SHP77 (cell line): ENCODE results near the gene ZNF254.
"Not testable (repeated sequence)": the region's sequence is repeated elsewhere in the genome, so short reads cannot be mapped to it uniquely, and the experiment has no call there.

Source experiments
- DNase-seq, 2 experiments: peaks; one replicate each; lab custom pipeline; 2025; lab: John Stamatoyannopoulos, UW

The ZNF254 gene

DNA sequence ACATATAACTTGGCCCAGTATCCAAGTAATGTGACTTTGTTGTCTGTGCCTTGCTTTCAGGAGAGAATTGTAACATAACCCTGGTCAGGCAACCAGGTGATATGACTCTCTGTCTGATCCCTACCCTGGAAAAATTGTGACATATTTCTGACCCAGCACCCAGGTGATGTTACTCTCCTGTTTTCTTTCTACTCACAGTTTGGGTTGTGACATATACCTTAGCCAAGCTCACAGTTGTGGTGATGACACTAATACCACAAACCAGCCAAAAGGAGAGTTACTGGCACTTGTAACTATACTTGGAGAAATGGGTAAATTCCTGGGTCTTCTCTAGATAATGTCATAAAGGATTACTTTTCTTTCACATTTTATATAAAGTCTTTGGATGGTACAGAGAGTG is 14.3 kb upstream of the ZNF254 start:
- no peak for DNase-seq

DNA sequence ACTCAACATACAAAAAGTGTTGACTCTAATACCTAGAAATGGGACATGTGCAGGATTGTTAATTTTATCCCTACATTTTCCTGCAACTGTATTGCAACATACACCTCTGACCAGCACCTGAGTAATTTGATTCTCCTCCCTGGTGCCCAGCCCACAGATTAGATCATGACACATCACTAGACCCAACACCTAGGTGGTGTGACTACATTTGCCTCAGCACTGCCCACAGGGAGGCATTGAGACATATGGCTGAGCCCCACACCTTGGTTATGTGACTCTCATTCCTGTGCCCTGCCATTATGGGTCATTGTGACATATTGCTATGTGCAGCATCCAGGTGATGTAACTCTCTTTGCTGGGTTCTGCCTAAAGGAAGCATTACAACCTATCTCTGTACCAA is 13.2 kb upstream of the ZNF254 start:
- no peak for DNase-seq

DNA sequence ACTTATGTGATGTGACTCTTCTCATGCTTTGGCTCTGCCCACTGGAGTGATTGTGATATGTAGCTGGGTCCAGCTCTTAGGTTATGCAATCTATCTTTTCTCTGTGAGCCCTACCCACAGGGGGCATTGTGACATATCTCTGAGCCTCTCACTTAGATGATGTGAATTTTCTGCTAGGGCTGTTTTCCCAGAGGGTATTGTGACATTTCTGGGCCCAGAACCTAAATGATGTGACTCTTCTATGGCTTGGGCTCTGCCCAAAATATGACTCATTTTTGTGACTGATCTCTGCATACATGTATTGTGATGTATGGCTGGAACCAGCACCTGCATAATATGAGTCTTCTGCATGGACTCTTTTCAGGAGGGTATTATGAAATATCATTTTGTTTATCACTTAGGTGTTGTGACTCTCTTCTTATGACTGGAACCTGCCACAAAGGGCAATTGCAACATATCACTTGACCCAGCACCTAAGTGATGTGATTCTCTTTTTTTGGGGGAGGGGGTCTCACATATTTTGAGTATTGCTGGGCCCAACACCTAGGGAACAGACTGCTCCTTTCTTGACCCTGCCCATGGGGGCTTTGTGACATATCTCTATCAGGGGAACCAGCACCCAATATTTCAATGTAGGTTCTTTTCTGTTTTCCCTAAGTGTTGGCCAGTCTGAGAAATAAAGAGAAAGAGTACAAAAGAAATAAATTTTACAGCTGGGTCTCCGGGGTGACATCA is 12.1 kb upstream of the ZNF254 start:
- DNase-seq: no peak

DNA sequence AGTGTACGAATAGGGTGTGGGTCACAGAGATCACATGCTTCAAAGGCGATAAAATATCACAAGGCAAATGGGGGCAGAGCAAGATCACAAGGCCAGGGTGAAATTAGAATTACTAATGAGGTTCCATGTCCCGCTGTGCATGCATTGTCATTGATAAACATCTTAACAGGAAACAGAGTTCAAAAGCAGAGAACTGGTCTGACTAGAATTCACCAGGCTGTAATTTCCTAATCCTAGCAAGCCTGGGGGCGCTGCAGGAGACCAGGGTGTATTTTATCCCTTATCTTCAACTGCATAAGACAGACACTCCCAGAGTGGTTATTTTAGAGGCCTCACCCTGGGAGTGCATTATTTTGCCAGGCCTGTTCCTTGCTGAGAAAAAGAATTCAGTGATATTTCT is 11.5 kb upstream of the ZNF254 start:
- not testable (repeated sequence) for DNase-seq

DNA sequence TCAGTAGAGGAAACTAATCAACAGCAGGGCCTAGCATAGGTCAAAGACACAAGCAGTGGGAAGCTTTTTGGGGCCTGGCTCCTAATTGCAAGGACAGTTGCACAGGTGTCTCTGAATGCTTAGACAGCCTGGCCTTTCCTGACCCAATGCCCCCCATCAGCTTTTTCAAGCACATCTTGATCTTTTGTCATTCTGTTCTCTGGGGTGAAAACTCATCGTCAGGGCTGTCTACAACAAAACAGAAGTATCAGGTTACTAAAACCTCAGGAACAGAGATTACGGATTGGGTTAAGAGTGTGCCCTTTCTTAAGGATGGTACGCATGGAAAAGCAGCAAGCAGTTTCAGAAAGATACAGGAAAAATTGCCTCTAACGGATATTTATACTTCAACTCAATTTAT is 8.3 kb upstream of the ZNF254 start:
- DNase-seq: no peak

DNA sequence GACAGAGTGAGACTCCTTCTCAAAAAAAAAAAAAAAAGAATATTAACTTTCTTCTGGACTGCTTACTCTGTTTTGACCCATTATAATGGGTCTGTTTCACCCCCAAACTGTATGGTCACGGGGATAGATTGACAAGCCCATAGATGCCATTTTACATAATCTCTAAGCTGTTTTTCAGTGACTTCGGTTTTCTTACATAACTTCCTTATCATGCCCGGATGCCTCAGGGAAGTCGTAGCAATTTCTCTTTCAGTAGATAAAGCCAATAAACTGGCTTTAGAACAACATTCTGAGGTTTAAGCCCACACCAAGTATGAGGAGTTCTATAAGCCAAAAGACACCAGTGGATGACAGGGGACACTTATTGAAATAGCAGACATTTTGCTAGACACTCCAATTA is 5.9 kb upstream of the ZNF254 start:
- no peak for DNase-seq

DNA sequence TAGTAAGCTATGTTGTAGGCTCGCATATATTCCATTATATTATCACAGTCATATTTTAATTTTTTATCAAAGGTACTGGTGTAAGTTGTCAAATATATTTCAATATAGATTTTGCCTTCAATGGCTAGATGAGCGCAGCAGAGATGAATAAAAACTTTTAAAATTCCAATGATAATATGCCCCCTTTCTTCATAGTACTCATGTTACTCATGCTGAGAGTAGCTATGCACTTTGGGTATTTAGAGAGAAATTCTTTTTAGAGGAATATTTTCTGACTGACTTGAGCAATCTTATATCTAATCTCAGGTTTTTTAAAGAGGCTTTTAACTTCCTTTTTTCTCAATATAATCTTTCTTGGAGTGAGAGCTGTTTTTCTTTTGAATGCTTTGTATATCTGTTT is 11.4 kb downstream of the ZNF254 start:
- DNase-seq: no peak

DNA sequence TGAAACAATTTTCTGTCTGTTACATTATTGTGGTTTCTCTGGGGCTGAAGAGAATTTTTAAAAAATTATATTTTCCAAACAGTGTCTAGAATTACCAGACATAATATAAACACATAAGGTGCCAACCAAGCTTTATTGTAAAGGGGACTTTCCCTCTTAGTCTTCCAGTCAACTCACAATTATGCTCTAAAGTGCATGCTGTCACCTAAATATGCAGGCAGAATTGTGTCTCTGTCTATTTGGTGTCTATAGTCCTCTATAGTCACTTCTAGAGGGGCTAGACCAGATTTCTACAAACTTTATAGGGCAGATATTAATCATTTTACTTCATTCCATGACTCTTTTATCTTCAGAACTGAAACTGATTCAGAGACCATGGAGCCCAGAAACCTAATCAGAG is 12.8 kb downstream of the ZNF254 start:
- DNase-seq: no peak

DNA sequence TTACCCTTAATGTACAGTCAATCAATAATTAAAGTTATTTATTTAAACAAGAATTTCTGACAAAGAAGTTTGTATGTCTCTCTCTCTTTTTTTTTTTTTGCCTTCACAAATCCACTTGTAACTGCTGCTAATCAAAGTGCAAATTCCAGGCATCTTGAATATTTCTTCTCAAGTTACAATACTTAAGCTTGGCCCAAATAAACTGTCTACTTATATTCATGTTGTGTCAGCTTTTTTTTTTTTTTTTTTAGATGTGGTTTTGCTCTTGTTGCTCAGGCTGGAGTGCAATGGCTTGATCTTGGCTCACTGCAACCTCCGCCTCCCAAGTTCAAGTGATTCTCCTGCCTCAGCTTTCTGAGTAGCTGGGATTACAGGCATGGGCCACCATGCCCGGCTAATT is 13.6 kb downstream of the ZNF254 start:
- DNase-seq: not testable (repeated sequence)

DNA sequence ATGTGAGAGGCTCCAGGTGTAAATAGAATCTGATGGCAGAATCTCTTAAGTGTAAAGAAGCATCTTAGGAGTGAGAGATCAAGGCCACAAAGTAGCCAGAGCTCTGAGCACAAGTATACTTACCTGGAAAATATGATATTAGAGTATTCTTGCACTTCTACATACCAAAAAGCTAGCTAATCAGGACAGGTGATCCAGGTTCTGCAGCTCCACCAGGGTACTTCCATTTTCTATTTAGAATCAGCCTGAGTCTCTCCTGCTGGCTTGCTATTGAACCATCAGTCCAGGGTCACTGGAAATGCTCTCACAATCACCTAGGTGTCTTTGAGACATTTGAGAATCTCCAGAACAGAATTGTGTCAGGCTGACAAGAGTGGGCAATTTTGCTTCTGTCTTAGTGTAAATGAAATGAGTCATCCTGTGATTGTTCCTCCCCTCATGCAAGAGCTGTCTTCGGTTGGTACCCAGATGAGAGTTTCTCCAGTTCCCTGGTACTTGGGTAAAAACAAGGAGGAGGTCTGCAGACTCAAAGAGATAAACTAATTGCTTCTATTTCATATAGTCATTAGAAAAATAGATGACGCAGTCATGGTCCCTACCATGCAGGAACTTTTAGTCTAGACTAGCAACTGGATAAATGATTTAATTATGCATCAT is 14.6 kb downstream of the ZNF254 start:
- no peak for DNase-seq

DNA sequence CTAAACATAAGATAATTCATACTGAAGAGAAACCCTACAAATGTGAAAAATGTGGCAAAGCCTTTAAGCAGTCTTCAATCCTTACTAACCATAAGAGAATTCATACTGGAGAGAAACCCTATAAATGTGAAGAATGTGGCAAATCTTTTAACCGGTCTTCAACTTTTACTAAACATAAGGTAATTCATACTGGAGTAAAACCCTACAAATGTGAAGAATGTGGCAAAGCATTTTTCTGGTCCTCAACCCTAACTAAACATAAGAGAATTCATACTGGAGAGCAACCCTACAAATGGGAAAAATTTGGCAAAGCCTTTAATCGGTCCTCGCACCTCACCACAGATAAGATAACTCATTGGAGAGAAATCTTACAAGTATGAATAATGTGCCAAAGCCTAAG is 40.6 kb downstream of the ZNF254 start:
- DNase-seq: no peak

DNA sequence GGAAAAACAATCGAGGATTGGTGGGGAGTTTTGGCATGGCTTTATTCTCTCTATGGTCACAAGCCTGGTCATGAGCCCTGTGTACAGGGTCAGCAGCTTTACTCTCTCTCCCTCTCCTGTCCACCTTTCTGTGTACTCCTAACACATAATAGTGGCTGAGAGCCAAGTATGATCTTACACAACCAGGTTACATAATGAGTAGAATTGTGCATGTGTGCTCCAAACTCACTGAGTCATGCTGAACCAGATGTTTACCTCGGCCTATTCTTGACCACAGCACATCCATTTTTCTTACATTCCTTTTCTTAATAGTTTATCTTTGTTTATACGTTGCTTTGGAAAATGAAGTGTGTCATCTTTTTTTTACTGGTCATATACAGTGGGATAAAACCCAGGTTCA is 53.1 kb downstream of the ZNF254 start:
- DNase-seq: peak; percentile 22 to 60

DNA sequence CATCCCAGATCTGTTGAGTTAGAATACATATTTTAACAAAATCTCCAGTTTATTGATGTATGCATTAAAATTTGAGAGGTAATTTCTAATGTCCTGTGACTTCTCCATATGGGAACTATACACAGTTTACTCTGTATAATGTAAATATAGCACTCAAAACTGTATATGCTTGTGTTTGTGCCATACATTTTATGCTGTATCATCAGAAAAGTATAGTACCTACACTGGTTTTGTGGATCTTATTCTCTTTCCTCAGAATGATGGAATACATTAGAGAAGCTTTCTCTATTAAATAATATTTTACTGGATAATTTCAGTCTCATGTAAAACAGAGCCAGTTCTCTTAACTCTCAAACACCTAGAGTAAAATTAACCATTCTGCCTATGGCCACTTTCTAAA is 53.6 kb downstream of the ZNF254 start:
- no peak for DNase-seq

DNA sequence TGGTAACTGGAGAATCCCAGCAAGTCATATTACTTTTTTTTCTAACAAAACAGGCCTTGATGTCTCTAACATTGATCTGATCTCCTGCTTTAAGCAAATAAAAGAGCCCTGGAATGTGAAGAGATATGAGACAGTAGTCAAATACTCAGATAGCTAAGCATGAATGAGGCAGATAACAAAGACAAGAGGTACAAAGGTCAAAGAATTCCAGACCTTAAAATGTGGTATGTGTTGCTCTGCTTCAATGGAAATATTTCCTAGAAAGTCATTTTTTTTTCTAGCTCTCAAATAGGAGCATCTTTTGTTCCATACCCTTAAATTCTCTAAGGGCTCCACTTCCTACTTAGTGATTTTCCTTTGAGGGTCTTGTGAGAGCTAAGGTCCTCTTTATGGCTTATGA is 54.6 kb downstream of the ZNF254 start:
- DNase-seq: no peak

DNA sequence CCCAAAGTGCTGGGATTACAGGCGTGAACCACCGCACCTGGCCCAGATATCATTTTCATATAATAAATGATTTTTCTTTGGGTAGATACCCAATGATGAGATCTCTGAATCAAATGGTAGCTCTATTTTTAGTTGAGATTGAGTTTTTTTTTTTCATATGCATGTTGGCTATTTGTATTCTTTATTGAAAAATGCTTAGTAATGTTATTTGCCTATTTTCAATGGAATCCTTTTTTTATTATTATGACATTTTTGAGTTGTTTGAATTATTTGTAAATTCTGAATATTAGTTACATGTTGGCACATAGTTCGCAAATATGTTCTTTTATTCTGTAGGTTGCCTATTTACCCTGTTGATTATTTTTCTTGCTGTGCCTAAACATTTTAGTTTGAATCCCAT is 55.8 kb downstream of the ZNF254 start:
- no peak for DNase-seq

DNA sequence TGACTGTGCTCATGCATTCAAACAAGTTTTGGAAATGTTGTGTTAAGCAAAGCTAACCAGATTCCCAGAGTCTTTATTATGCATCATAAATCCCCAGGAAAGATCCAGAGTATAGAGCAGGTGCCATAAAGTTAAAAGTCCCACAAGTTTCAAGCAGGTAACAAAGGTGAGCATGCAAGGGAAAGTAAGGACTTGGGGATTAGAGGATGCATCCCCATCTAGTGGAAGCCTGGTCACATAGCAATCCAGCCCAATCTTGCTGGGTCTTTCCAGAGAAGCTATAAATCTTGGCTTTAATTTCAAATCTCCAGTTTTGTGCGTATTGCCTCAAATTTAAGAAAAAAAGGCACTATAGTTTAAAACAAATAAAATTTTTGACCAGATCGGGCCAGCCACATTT is 72.7 kb downstream of the ZNF254 start:
- peak; percentile 2 to 8 for DNase-seq

DNA sequence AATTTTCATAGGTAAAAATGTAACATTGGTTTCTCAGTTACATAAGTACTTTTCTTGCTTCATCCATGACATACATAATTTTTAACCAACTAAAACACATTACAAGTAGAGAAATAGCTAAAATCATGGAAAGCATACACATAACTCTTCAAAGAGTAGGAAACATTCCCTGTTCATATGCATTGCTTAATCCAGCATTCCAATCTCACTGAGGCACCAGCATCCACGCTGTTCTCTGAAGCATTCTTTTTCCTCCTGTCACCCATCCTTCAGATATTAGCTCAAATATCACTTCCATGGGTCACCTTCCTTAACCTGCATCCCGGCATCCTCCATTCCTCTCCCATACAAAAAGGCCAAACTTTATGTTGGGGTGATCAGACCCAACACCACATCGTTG is 79.1 kb downstream of the ZNF254 start:
- no peak for DNase-seq

DNA sequence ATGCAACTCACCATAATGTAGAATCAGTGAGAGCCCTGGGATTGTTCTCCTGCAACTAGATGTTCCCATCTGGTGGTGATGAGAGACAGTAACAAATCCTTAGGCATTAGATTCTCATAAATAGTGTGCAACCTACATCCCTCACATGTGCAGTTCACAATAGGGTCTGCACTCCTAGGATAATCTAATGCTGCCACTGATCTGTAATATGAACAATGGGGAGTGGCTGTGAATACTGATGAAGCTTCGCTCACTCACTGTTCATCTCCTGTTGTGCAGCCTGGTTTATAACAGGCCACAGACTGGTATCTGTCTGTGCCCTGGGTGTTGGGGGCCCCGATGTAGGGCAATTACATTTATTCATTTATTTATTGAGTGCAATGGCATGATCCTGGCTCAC is 86.9 kb downstream of the ZNF254 start:
- DNase-seq: no peak

DNA sequence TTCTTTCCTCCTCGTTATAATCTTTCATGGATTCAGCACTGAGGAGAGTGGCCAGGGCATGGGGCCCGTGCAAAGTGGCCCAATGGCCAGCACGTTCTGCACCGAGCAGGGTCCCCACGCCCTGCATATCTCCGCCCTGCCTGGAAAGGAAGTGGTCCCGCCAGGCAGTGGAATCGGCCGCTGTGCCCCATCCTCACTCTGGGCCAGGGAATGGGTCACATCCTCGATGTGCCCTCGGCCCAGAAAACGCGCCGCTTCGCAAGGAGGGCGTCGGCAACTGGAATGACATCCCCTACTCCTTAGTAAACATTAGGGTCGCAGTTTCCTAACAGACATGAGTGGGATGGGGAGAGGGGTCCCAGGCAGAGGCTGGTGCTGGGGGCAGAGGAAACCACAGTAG is 90.7 kb downstream of the ZNF254 start:
- no peak for DNase-seq

DNA sequence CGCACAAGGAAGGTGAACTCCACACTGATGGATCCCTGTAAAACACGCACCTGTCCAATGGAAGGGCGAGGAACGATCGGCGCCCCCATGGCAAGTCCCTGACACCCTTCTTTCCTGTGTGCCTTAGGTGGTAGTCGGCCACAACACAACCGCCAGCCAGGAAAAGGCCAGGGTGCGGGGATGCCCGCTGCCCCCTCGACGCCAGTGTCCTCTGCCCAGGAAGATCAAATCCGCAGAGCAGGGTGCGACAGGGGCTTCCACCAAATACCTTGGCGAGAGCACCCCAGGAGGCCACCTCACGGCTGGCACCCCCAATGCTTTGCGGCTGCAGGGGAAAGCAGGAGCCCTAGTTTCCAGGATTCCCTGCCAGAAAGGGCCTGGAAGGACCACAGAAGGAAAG is 91.2 kb downstream of the ZNF254 start:
- DNase-seq: no peak
